HEK293 (cell line): ENCODE measurements around the gene ZSCAN5B.

Experiments used
- ZNF138 ChIP-seq: fragments of 450-650 bp; formaldehyde crosslinking; IDR thresholded peaks from 2 replicates; pipeline ENCODE4 v1.5.1; 2016; ENCODE audit warnings: missing biosample characterization, missing genetic modification characterization, borderline replicate concordance
- ZNF174 ChIP-seq: fragments of 450-650 bp; formaldehyde crosslinking; IDR thresholded peaks from 2 replicates; pipeline ENCODE4 v1.5.0; 2017; ENCODE audit warnings: missing biosample characterization, mild to moderate bottlenecking, missing genetic modification characterization
- ZNF274 ChIP-seq, 2 experiments: fragments of 200-500 bp in 1 of 2; fragments of 450-650 bp in 1 of 2; sonication (Bioruptor generic) in 1 of 2; formaldehyde crosslinking in 1 of 2; IDR thresholded peaks; 2 replicates each; pipeline versions ENCODE4 v1.5.1 to v1.6.1; 2014 to 2016; ENCODE audit warnings: borderline replicate concordance in 1 of 2, inconsistent platforms in 1 of 2, low read length in 1 of 2, missing biosample characterization in 1 of 2, missing genetic modification characterization in 1 of 2
- ZNF341 ChIP-seq: fragments of 450-650 bp; formaldehyde crosslinking; IDR thresholded peaks from 2 replicates; pipeline ENCODE4; 2016; ENCODE audit warnings: low read depth, missing biosample characterization, missing genetic modification characterization
- ZNF596 ChIP-seq: fragments of 450-650 bp; IDR thresholded peaks from 2 replicates; pipeline ENCODE4 v1.5.0; 2018; ENCODE audit warnings: missing biosample characterization, mild to moderate bottlenecking, missing genetic modification characterization, moderate library complexity
- ZNF830 ChIP-seq: fragments of 450-650 bp; IDR thresholded peaks from 2 replicates; pipeline ENCODE4 v1.5.0; 2018; ENCODE audit warnings: missing biosample characterization, missing genetic modification characterization, low read depth, mild to moderate bottlenecking, moderate library complexity
- ZSCAN30 ChIP-seq: fragments of 450-650 bp; IDR thresholded peaks from 2 replicates; pipeline ENCODE4 v1.5.1; 2018; ENCODE audit warnings: missing biosample characterization, mild to moderate bottlenecking, missing genetic modification characterization, moderate library complexity
- TF ChIP-seq, protein P1 (sequence below): fragments of 450-650 bp; formaldehyde crosslinking; IDR thresholded peaks from 2 replicates; pipeline ENCODE4 v1.5.1; 2016; ENCODE audit warnings: missing biosample characterization, missing genetic modification characterization
- TF ChIP-seq, protein P2 (sequence below): fragments of 450-650 bp; formaldehyde crosslinking; IDR thresholded peaks from 2 replicates; pipeline ENCODE4 v1.5.1; 2016; ENCODE audit warnings: missing biosample characterization, missing genetic modification characterization
- TF ChIP-seq, protein P3 (sequence below): fragments of 450-650 bp; formaldehyde crosslinking; IDR thresholded peaks from 2 replicates; pipeline ENCODE4 v1.5.1; 2016; ENCODE audit warnings: missing biosample characterization, missing genetic modification characterization
- TF ChIP-seq, protein P4 (sequence below): fragments of 450-650 bp; formaldehyde crosslinking; IDR thresholded peaks from 2 replicates; pipeline ENCODE4 v1.5.1; 2016; ENCODE audit warnings: missing biosample characterization, missing genetic modification characterization
- TF ChIP-seq, protein P5 (sequence below): fragments of 450-650 bp; formaldehyde crosslinking; IDR thresholded peaks from 2 replicates; pipeline ENCODE4 v1.5.1; 2017; ENCODE audit warnings: missing biosample characterization, missing genetic modification characterization

DNA sequence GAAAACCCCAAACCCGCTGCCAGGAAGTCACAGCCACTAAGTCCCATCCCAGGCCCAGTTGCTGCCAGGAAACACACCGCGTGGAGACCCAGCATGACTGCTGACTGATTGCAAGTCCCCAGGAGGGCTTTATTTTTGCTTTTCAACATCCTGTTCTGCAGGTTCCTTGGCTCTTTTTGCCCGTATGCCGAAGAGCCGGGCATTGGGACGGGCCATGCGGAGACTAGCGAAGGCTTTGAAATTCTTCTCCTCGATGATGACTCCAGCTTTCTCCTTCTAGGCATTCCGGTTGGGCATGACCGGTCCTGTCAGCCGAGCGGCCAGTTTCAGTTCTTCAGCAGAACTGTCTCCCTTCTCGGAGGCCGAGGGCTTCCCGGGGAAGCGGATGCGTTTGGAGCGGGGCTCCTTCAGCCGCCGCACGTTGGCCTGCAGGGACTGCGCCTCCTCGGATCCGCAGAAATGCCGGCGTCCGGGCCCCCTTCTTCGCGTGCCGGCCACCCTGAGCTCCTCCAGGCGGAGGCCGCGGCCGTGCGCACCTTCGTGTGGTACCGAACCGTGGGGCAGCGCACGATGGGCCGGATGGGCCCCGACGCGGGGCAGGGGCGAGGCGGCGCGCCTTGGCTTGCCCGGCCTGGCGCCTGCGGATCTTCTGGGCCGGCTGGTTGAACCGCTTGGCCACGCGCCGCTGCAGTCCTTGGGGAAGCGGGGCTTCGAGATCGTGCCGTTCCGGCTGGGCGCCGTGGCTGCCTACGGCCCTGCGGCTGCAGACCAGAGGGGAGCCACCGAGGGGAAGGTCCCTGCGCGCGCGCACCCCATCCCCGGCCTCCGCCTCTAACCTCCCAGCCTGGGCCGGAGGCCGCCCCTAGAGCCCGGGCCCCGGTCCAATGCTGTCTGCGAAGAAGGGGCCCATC is 19.7 kb upstream of the ZSCAN5B start:
- TF ChIP-seq, protein P1, sequence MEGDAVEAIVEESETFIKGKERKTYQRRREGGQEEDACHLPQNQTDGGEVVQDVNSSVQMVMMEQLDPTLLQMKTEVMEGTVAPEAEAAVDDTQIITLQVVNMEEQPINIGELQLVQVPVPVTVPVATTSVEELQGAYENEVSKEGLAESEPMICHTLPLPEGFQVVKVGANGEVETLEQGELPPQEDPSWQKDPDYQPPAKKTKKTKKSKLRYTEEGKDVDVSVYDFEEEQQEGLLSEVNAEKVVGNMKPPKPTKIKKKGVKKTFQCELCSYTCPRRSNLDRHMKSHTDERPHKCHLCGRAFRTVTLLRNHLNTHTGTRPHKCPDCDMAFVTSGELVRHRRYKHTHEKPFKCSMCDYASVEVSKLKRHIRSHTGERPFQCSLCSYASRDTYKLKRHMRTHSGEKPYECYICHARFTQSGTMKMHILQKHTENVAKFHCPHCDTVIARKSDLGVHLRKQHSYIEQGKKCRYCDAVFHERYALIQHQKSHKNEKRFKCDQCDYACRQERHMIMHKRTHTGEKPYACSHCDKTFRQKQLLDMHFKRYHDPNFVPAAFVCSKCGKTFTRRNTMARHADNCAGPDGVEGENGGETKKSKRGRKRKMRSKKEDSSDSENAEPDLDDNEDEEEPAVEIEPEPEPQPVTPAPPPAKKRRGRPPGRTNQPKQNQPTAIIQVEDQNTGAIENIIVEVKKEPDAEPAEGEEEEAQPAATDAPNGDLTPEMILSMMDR (tag by site-specific recombination), result no peak
- TF ChIP-seq, protein P2, sequence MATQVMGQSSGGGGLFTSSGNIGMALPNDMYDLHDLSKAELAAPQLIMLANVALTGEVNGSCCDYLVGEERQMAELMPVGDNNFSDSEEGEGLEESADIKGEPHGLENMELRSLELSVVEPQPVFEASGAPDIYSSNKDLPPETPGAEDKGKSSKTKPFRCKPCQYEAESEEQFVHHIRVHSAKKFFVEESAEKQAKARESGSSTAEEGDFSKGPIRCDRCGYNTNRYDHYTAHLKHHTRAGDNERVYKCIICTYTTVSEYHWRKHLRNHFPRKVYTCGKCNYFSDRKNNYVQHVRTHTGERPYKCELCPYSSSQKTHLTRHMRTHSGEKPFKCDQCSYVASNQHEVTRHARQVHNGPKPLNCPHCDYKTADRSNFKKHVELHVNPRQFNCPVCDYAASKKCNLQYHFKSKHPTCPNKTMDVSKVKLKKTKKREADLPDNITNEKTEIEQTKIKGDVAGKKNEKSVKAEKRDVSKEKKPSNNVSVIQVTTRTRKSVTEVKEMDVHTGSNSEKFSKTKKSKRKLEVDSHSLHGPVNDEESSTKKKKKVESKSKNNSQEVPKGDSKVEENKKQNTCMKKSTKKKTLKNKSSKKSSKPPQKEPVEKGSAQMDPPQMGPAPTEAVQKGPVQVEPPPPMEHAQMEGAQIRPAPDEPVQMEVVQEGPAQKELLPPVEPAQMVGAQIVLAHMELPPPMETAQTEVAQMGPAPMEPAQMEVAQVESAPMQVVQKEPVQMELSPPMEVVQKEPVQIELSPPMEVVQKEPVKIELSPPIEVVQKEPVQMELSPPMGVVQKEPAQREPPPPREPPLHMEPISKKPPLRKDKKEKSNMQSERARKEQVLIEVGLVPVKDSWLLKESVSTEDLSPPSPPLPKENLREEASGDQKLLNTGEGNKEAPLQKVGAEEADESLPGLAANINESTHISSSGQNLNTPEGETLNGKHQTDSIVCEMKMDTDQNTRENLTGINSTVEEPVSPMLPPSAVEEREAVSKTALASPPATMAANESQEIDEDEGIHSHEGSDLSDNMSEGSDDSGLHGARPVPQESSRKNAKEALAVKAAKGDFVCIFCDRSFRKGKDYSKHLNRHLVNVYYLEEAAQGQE (tag by site-specific recombination), result no peak
- TF ChIP-seq ZNF830, result no peak
- no peak for TF ChIP-seq ZNF274 (IDR thresholded peaks at IDR 0.05; ENCODE audit: low read length)
- TF ChIP-seq ZNF274 (tag by site-specific recombination; IDR thresholded peaks at IDR 0.05; ENCODE audit: borderline replicate concordance), result no peak
- no peak for TF ChIP-seq ZSCAN30 (tag by site-specific recombination)
- no peak for TF ChIP-seq ZNF174 (tag by site-specific recombination)
- TF ChIP-seq, protein P3, sequence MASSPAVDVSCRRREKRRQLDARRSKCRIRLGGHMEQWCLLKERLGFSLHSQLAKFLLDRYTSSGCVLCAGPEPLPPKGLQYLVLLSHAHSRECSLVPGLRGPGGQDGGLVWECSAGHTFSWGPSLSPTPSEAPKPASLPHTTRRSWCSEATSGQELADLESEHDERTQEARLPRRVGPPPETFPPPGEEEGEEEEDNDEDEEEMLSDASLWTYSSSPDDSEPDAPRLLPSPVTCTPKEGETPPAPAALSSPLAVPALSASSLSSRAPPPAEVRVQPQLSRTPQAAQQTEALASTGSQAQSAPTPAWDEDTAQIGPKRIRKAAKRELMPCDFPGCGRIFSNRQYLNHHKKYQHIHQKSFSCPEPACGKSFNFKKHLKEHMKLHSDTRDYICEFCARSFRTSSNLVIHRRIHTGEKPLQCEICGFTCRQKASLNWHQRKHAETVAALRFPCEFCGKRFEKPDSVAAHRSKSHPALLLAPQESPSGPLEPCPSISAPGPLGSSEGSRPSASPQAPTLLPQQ (tag by site-specific recombination), result no peak
- TF ChIP-seq, protein P4, sequence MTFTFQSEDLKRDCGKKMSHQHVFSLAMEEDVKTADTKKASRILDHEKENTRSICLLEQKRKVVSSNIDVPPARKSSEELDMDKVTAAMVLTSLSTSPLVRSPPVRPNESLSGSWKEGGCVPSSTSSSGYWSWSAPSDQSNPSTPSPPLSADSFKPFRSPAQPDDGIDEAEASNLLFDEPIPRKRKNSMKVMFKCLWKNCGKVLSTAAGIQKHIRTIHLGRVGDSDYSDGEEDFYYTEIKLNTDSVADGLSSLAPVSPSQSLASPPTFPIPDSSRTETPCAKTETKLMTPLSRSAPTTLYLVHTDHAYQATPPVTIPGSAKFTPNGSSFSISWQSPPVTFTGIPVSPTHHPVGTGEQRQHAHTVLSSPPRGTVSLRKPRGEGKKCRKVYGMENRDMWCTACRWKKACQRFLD (tag by site-specific recombination), result no peak
- TF ChIP-seq, protein P5, sequence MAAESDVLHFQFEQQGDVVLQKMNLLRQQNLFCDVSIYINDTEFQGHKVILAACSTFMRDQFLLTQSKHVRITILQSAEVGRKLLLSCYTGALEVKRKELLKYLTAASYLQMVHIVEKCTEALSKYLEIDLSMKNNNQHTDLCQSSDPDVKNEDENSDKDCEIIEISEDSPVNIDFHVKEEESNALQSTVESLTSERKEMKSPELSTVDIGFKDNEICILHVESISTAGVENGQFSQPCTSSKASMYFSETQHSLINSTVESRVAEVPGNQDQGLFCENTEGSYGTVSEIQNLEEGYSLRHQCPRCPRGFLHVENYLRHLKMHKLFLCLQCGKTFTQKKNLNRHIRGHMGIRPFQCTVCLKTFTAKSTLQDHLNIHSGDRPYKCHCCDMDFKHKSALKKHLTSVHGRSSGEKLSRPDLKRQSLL (tag by site-specific recombination), result no peak
- TF ChIP-seq ZNF341 (tag by site-specific recombination), result no peak
- no peak for TF ChIP-seq ZNF138
- TF ChIP-seq ZNF596 (tag by site-specific recombination), result no peak
